Keratinocyte (primary cell): ENCODE data around the gene RAB4A. TPM values are rescaled to one million over a fixed set of nuclear protein-coding genes. Genes with fewer than 3 reads are reported as not detected.

ENCODE experiments used
- DNase-seq: peaks from one replicate; pipeline ENCODE4 v3.0.0-alpha.2; 2011; ENCODE audit warnings: low read depth, missing footprints, low spot score
- FAIRE-seq: peaks from 2 replicates; lab custom pipeline; 2011; peaks lifted over from hg19 to GRCh38; lab: Jason Lieb, UNC
- H2AFZ ChIP-seq: 2 replicates; pipeline ENCODE4 v1.6.0; 2012; ENCODE audit warnings: low read length, control low read depth, inconsistent platforms; ENCODE audit not compliant: control insufficient read depth
- H3K27ac ChIP-seq: 2 replicates; pipeline ENCODE4 v1.5.1; 2011; ENCODE audit warnings: low read length; ENCODE audit not compliant: control insufficient read depth, insufficient read depth
- H3K27me3 ChIP-seq: 3 replicates; pipeline ENCODE4 v1.6.0; 2011; ENCODE audit warnings: low read length; ENCODE audit not compliant: control insufficient read depth, insufficient read depth; ENCODE audit errors: extremely low read depth
- H3K36me3 ChIP-seq, 2 experiments: 2 replicates in 1 of 2; 3 replicates in 1 of 2; pipeline ENCODE4 v1.5.1; 2011; ENCODE audit warnings: low read length in 2 of 2, mild to moderate bottlenecking in 1 of 2; ENCODE audit not compliant: control insufficient read depth in 2 of 2, insufficient read depth in 2 of 2; ENCODE audit errors: extremely low read depth in 1 of 2
- H3K4me1 ChIP-seq: 3 replicates; pipeline ENCODE4 v1.5.1; 2011; ENCODE audit warnings: low read length; ENCODE audit not compliant: control insufficient read depth, insufficient read depth; ENCODE audit errors: extremely low read depth
- H3K4me2 ChIP-seq: 3 replicates; pipeline ENCODE4 v1.6.0; 2011; ENCODE audit warnings: low read depth, low read length; ENCODE audit not compliant: control insufficient read depth, insufficient read depth; ENCODE audit errors: extremely low read depth
- H3K4me3 ChIP-seq, 3 experiments: fragments of 200-600 bp in 1 of 3; sonication (generic) in 1 of 3; 2 replicates in 2 of 3; 3 replicates in 1 of 3; pipeline ENCODE4 v1.5.1; 2011 to 2016; ENCODE audit warnings: low read length in 3 of 3, mild to moderate bottlenecking in 3 of 3, control low read depth in 2 of 3, inconsistent platforms in 1 of 3, low read depth in 1 of 3, mixed read lengths in 1 of 3, mixed run types in 1 of 3, moderate library complexity in 1 of 3; ENCODE audit not compliant: control insufficient read depth in 2 of 3, insufficient read depth in 2 of 3; ENCODE audit errors: extremely low read depth in 1 of 3
- H3K79me2 ChIP-seq: 2 replicates; pipeline ENCODE4 v1.6.0; 2012; ENCODE audit warnings: low read length; ENCODE audit not compliant: control insufficient read depth, insufficient read depth
- H3K9ac ChIP-seq: 3 replicates; pipeline ENCODE4 v1.6.0; 2011; ENCODE audit warnings: low read length; ENCODE audit not compliant: control insufficient read depth, insufficient read depth; ENCODE audit errors: extremely low read depth
- H3K9me1 ChIP-seq: 3 replicates; pipeline ENCODE4 v1.6.0; 2011; ENCODE audit warnings: low read length; ENCODE audit not compliant: control insufficient read depth, insufficient read depth; ENCODE audit errors: extremely low read depth
- H3K9me3 ChIP-seq: 2 replicates; pipeline ENCODE4 v1.5.1; 2012; ENCODE audit warnings: low read depth, low read length; ENCODE audit not compliant: control insufficient read depth
- H4K20me1 ChIP-seq: 3 replicates; pipeline ENCODE4 v1.6.0; 2011; ENCODE audit warnings: low read length; ENCODE audit not compliant: control insufficient read depth, insufficient read depth; ENCODE audit errors: extremely low read depth
- EZH2 ChIP-seq: IDR thresholded peaks from one replicate; pipeline ENCODE4 v1.6.1; 2012; ENCODE audit warnings: inconsistent platforms, mild to moderate bottlenecking, low read length, moderate library complexity
- dilution Hi-C: fragments of 300-500 bp; cut with MboI; formaldehyde crosslinking; loops from one replicate; pipeline ENCODE4 v1.7.0; 2020; ENCODE audit warnings: low sequenced_read_pairs; ENCODE audit not compliant: extremely low pct_ligation_motif_present
- polyA plus RNA-seq, 5 experiments: library from polyadenylated mRNA; depleted of rRNA in 3 of 5; stranded (reverse) in 3 of 5; stranded (forward) in 1 of 5; unstranded in 1 of 5; fragments of >200 nt; gene quantifications; 1 replicate in 1 of 5; 2 replicates in 3 of 5; 3 replicates in 1 of 5; pipeline versions ENCODE4 v1.2.1 to v1.2.3, GENCODE V29; 2011 to 2012; ENCODE audit warnings: missing spikeins in 2 of 5, low read depth in 1 of 5, low replicate concordance in 1 of 5
- TF ChIP-seq, protein P1 (sequence below), 3 experiments: IDR thresholded peaks in 1 of 3; conservative IDR thresholded peaks in 1 of 3; optimal IDR thresholded peaks in 1 of 3; 2 replicates in 2 of 3; 3 replicates in 1 of 3; pipeline versions ENCODE3 to v1.5.1; 2011; ENCODE audit warnings: low read length in 3 of 3, mild to moderate bottlenecking in 3 of 3, moderate library complexity in 2 of 3, control low read depth in 1 of 3, inconsistent platforms in 1 of 3; ENCODE audit not compliant: insufficient read depth in 2 of 3; ENCODE audit errors: extremely low read depth in 1 of 3

Gene RAB4A
- polyA plus RNA-seq, 1 donor (not counting 4 experiments of a cell fraction or from before 2014, with no cell fraction given) = 54.7 TPM

DNA sequence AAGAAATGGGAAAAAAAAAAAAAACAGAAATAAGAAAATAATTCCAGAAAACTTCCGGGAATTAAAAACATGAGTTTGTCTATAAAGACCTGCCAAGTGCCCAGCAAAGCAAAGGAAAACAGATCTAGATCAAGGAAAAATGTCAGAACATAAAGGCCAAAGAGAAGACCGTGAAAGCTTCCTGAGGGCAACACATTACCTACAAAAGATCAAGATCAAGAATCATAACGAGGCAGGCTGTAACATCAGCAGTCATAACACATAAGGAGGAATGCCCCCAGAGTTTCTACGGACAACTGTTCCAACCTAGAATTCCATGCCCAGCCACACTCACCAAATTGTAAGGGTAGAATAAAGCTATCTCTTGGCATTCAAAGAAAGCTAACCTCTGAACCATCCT, 68.2 kb downstream of the RAB4A start:
- peaks cover 28% of the 10 kb centered on the region for H3K79me2 ChIP-seq
- H3K4me1 ChIP-seq = peaks cover 3% of the 10 kb centered on the region
- H3K36me3 ChIP-seq = peaks cover 0 to 2% of the 10 kb centered on the region in 2 experiments
- H3K9ac ChIP-seq = no peak overlapping the region
- H2AFZ ChIP-seq = no peak overlapping the region
- H3K9me3 ChIP-seq = no peaks in the 10 kb centered on the region
- dilution Hi-C loops = no loop called here
- no peak for FAIRE-seq
- H4K20me1 ChIP-seq = no peaks in the 10 kb centered on the region
- TF ChIP-seq, protein P1, sequence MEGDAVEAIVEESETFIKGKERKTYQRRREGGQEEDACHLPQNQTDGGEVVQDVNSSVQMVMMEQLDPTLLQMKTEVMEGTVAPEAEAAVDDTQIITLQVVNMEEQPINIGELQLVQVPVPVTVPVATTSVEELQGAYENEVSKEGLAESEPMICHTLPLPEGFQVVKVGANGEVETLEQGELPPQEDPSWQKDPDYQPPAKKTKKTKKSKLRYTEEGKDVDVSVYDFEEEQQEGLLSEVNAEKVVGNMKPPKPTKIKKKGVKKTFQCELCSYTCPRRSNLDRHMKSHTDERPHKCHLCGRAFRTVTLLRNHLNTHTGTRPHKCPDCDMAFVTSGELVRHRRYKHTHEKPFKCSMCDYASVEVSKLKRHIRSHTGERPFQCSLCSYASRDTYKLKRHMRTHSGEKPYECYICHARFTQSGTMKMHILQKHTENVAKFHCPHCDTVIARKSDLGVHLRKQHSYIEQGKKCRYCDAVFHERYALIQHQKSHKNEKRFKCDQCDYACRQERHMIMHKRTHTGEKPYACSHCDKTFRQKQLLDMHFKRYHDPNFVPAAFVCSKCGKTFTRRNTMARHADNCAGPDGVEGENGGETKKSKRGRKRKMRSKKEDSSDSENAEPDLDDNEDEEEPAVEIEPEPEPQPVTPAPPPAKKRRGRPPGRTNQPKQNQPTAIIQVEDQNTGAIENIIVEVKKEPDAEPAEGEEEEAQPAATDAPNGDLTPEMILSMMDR (optimal IDR thresholded peaks at IDR 0.05 in 1 of 3, IDR thresholded peaks at IDR 0.05 in 1 of 3, conservative IDR thresholded peaks at IDR 0.05 in 1 of 3; ENCODE audit: extremely low read depth in 1 of 3, insufficient read depth in 2 of 3, low read length in 3 of 3) = no peak
- no peak for TF ChIP-seq EZH2
- H3K4me3 ChIP-seq = no peak overlapping the region
- no peak overlapping the region for H3K27ac ChIP-seq
- no peak overlapping the region for H3K4me2 ChIP-seq
- DNase-seq = no peak
- peaks cover 3% of the 10 kb centered on the region for H3K9me1 ChIP-seq
- H3K27me3 ChIP-seq = peaks cover under 1% of the 10 kb centered on the region

DNA sequence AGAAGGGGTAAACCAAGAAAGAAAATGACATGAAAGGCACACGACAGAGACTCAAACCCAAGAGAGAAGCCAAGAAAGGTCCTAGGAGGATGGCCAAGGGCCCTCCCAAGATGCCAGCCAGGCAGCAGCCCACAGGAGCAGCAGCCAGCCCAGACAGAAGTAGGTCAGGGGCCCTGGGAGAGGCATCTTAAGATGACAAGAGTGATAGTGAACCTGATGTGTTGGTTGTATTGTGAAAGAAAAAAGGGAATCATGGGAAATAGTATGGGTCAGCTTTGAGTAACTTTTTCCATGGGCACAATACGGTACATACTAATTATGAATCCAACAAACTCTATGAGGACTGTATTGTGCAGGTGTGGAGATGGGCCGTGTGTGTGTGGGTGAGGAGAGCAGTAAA, 68.6 kb downstream of the RAB4A start:
- Histone ChIP-seq H3K4me3 (no peak overlapping the region), H3K27me3 (peaks cover 3% of the 10 kb centered on the region), H4K20me1 (no peaks in the 10 kb centered on the region), H3K9ac (no peak overlapping the region), H3K9me3 (no peaks in the 10 kb centered on the region), H3K27ac (no peak overlapping the region), H3K4me2 (no peak overlapping the region), H2AFZ (no peak overlapping the region), H3K36me3 (peaks cover 0 to 2% of the 10 kb centered on the region in 2 experiments), H3K79me2 (peaks cover 28% of the 10 kb centered on the region), H3K9me1 (peaks cover 3% of the 10 kb centered on the region), H3K4me1 (peaks cover 3% of the 10 kb centered on the region)
- TF ChIP-seq EZH2 = no peak
- TF ChIP-seq, protein P1 (optimal IDR thresholded peaks at IDR 0.05 in 1 of 3, IDR thresholded peaks at IDR 0.05 in 1 of 3, conservative IDR thresholded peaks at IDR 0.05 in 1 of 3; ENCODE audit: extremely low read depth in 1 of 3, insufficient read depth in 2 of 3, low read length in 3 of 3) = no peak
- dilution Hi-C loops = no loop called here
- DNase-seq = no peak
- FAIRE-seq = no peak
